Lower leg skin (tissue), 3 donors: ENCODE data around the gene TMPRSS13.

Experiments used
- POLR2A ChIP-seq, 2 donors: fragments of 450-650 bp; IDR thresholded peaks; one replicate each; pipeline ENCODE4 v1.6.1; 2016 to 2017; ENCODE audit warnings: antibody characterized with exemption in 2 of 2, mild to moderate bottlenecking in 1 of 2, moderate library complexity in 1 of 2
- TF ChIP-seq, protein P1 (sequence below), 3 donors: fragments of 450-650 bp; IDR thresholded peaks; one replicate each; pipeline ENCODE4 v1.5.1; 2016; ENCODE audit warnings: antibody characterized with exemption in 3 of 3, mild to moderate bottlenecking in 3 of 3, moderate library complexity in 2 of 3

DNA sequence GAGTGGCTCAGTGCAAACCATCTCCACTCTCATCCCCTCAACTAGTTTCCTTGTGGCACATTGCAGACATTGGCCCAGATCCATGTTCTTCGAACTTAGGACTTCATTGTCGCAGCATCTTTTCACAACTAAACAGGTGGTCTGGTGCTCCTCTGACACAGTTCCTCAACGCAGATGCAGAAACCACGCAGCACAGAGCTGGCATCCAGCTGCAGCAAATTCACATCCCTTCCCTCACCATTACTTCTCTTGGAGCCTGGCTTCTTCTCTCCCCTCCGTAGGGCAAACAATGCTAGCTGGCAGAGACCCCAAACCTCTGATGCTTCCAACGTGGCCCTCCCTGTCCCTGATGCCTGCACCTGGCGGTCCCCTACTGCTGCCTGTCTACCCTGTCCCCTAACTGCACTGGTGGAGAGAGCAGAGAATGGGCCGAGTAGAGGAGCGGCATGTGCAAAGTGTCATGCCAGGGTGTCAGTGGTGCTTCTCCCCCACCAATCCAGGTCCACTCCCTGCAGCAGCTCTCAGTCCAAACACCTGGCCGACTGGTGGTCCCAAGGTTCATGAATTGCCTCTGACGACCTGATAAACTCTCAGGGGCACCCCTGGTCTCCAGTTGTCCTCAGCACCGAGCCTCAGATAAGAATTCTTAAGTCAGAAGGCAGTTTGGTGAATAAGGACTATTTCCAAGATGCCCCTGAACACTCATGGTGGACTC lies 18.1 kb downstream of the TMPRSS13 start:
- no peak for TF ChIP-seq POLR2A (IDR thresholded peaks at IDR 0.05)
- TF ChIP-seq, protein P1, sequence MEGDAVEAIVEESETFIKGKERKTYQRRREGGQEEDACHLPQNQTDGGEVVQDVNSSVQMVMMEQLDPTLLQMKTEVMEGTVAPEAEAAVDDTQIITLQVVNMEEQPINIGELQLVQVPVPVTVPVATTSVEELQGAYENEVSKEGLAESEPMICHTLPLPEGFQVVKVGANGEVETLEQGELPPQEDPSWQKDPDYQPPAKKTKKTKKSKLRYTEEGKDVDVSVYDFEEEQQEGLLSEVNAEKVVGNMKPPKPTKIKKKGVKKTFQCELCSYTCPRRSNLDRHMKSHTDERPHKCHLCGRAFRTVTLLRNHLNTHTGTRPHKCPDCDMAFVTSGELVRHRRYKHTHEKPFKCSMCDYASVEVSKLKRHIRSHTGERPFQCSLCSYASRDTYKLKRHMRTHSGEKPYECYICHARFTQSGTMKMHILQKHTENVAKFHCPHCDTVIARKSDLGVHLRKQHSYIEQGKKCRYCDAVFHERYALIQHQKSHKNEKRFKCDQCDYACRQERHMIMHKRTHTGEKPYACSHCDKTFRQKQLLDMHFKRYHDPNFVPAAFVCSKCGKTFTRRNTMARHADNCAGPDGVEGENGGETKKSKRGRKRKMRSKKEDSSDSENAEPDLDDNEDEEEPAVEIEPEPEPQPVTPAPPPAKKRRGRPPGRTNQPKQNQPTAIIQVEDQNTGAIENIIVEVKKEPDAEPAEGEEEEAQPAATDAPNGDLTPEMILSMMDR (IDR thresholded peaks at IDR 0.05): no peak
